Neural progenitor cell (in vitro differentiated cells): ENCODE measurements around the gene TRAK1. TPM values are rescaled to one million over a fixed set of nuclear protein-coding genes. Genes with fewer than 3 reads are reported as not detected.

Source experiments
- DNase-seq: peaks from one replicate; pipeline ENCODE4 v3.0.0-alpha.2; 2016; ENCODE audit warnings: low spot score
- H2AFZ ChIP-seq: fragments of 200-600 bp; sonication (generic); replicated peaks from 2 replicates; pipeline ENCODE4 v1.6.1; 2016; ENCODE audit warnings: antibody characterized with exemption
- H3F3A ChIP-seq: fragments of 200-600 bp; sonication (generic); 2 replicates; pipeline ENCODE4 v1.6.1; 2016; ENCODE audit warnings: antibody characterized with exemption, low read depth
- H3K27ac ChIP-seq: fragments of 200-600 bp; sonication (generic); 2 replicates; pipeline ENCODE4 v1.5.1; 2016; ENCODE audit warnings: mild to moderate bottlenecking
- H3K27me3 ChIP-seq: fragments of 200-600 bp; sonication (generic); 2 replicates; pipeline ENCODE4 v1.6.1; 2016; ENCODE audit warnings: mild to moderate bottlenecking, moderate library complexity
- H3K36me3 ChIP-seq: fragments of 200-600 bp; sonication (generic); 2 replicates; pipeline ENCODE4 v1.5.1; 2016
- H3K4me1 ChIP-seq: fragments of 200-600 bp; sonication (generic); 2 replicates; pipeline ENCODE4 v1.6.1; 2016; ENCODE audit warnings: mixed run types
- H3K4me2 ChIP-seq: fragments of 200-600 bp; sonication (generic); 2 replicates; pipeline ENCODE4 v1.6.1; 2016
- H3K4me3 ChIP-seq: fragments of 200-600 bp; sonication (generic); 2 replicates; pipeline ENCODE4 v1.5.1; 2016
- H3K79me2 ChIP-seq: fragments of 200-600 bp; sonication (generic); 2 replicates; pipeline ENCODE4 v1.6.1; 2016; ENCODE audit warnings: low read depth
- H3K9ac ChIP-seq: fragments of 200-600 bp; sonication (generic); 2 replicates; pipeline ENCODE4 v1.6.1; 2016
- H3K9me3 ChIP-seq: fragments of 200-600 bp; sonication (generic); 2 replicates; pipeline ENCODE4 v1.5.1; 2016; ENCODE audit warnings: low read depth
- H4K20me1 ChIP-seq: fragments of 200-600 bp; sonication (generic); 2 replicates; pipeline ENCODE4 v1.6.1; 2016; ENCODE audit warnings: low read depth
- H3K27ac Mint-ChIP-seq: 3 replicates; pipeline ENCODE4 v1.8.0; 2021; ENCODE audit warnings: mixed read lengths
- H3K27me3 Mint-ChIP-seq: 2 replicates; pipeline ENCODE4 v1.8.0; 2022; ENCODE audit warnings: low read depth, mild to moderate bottlenecking, inconsistent platforms, moderate library complexity, mixed read lengths; ENCODE audit not compliant: insufficient read depth
- H3K36me3 Mint-ChIP-seq: 3 replicates; pipeline ENCODE4 v1.8.0; 2021; ENCODE audit warnings: mixed read lengths
- H3K4me1 Mint-ChIP-seq: 3 replicates; pipeline ENCODE4 v1.8.0; 2021; ENCODE audit warnings: mixed read lengths
- H3K4me3 Mint-ChIP-seq: 3 replicates; pipeline ENCODE4 v1.8.0; 2021; ENCODE audit warnings: mild to moderate bottlenecking, moderate library complexity, mixed read lengths
- H3K9me3 Mint-ChIP-seq: 3 replicates; pipeline ENCODE4 v1.8.0; 2020; ENCODE audit warnings: mixed read lengths
- EZH2 ChIP-seq: fragments of 200-600 bp; sonication (generic); IDR thresholded peaks from 2 replicates; pipeline ENCODE4 v1.6.1; 2017; ENCODE audit warnings: antibody characterized with exemption, mild to moderate bottlenecking, moderate library complexity
- EZH2phosphoT487 ChIP-seq: fragments of 200-600 bp; sonication (generic); IDR thresholded peaks from 2 replicates; pipeline ENCODE4 v1.6.1; 2017; ENCODE audit warnings: antibody characterized with exemption
- total RNA-seq: library from RNA; depleted of rRNA; stranded (reverse); fragments of >200 nt; gene quantifications from 2 replicates; pipeline ENCODE4 v1.2.3, GENCODE V29; 2015; ENCODE audit warnings: low replicate concordance
- TF ChIP-seq, protein P1 (sequence below): fragments of 200-600 bp; sonication (generic); IDR thresholded peaks from 2 replicates; pipeline ENCODE4 v1.5.1; 2017; ENCODE audit warnings: antibody characterized with exemption, mild to moderate bottlenecking

Gene TRAK1
- total RNA-seq, 1 donor from 2014 or later, result 32.2 TPM

DNA sequence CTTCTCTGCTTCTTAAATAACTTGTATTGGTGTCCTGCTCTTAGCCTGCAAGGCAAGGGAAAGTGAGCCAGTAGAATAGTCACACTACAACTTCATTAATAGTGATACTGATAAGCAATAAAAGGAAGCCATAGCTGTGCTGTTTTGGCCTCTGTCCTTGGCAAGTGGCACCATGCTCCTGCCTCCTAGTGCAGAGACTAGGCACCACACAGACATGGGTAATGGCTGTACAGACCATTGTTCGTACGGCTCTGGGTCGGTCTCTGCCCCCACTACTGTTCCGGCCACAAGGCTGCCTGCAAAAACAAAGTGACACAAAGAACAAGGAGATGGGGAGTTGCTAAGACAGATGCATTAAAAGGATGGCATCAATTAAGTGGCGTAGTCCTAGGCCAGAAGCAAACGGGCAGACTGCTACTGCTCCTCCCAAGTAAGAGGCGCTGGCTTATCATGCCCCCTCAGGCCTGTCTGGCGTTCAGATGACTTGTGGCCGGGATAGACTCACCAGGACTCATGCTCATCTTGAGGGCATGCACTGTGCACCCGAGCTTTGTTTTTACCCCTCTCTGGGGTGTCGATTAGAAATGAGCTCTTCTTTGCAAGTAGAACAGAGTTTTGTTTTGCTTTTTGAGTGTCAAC, 75.6 kb downstream of the TRAK1 start:
- peaks cover 44% of the 10 kb centered on the region for H4K20me1 ChIP-seq
- Mint-ChIP-seq H3K9me3 (no peaks in the 10 kb centered on the region), H3K27me3 (peaks cover 2% of the 10 kb centered on the region), H3K27ac (no peak overlapping the region), H3K36me3 (no peaks in the 10 kb centered on the region), H3K4me3 (no peak overlapping the region), H3K4me1 (peaks cover 24% of the 10 kb centered on the region)
- TF ChIP-seq, protein P1, sequence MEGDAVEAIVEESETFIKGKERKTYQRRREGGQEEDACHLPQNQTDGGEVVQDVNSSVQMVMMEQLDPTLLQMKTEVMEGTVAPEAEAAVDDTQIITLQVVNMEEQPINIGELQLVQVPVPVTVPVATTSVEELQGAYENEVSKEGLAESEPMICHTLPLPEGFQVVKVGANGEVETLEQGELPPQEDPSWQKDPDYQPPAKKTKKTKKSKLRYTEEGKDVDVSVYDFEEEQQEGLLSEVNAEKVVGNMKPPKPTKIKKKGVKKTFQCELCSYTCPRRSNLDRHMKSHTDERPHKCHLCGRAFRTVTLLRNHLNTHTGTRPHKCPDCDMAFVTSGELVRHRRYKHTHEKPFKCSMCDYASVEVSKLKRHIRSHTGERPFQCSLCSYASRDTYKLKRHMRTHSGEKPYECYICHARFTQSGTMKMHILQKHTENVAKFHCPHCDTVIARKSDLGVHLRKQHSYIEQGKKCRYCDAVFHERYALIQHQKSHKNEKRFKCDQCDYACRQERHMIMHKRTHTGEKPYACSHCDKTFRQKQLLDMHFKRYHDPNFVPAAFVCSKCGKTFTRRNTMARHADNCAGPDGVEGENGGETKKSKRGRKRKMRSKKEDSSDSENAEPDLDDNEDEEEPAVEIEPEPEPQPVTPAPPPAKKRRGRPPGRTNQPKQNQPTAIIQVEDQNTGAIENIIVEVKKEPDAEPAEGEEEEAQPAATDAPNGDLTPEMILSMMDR, result no peak
- TF ChIP-seq EZH2, result no peak
- TF ChIP-seq EZH2phosphoT487, result no peak
- H3K9me3 ChIP-seq, result no peaks in the 10 kb centered on the region
- no peaks in the 10 kb centered on the region for H3K27me3 ChIP-seq
- no peaks in the 10 kb centered on the region for H3K36me3 ChIP-seq
- no peak overlapping the region for H2AFZ ChIP-seq
- H3K4me1 ChIP-seq, result peaks cover 4% of the 10 kb centered on the region
- H3F3A ChIP-seq, result no peaks in the 10 kb centered on the region
- H3K4me2 ChIP-seq, result no peak overlapping the region
- no peak overlapping the region for H3K4me3 ChIP-seq
- no peak overlapping the region for H3K27ac ChIP-seq
- no peak for DNase-seq
- H3K79me2 ChIP-seq, result peaks cover 83% of the 10 kb centered on the region
- no peak overlapping the region for H3K9ac ChIP-seq

DNA sequence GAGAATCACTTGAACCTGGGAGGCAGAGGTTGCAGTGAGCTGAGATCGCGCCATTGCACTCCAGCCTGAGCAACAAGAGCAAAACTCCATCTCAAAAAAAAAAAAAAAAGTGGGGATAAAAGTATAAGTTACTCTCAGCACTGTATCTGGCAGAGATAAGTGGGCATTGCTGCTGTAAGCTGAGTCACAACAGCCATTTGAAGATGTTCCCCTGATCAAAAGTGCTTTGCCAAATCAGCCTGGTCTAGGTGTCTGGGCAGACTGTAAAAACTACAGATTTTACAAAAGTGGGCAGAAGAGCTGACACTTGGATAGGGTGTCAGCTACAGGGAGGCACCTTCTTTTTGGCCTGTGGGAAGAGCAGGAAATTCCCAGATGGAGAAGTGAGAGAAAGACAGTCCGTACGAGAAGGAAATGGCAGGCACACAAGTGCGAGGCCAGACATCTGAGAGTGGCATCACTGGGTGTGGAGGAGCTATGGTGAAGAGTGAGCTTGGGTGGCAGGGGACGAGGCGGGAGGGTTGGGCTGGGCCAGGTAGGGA, 78.5 kb downstream of the TRAK1 start:
- peaks cover 4% of the 10 kb centered on the region for H3K4me1 ChIP-seq
- Mint-ChIP-seq H3K9me3 (no peaks in the 10 kb centered on the region), H3K27me3 (no peaks in the 10 kb centered on the region), H3K4me3 (no peak overlapping the region), H3K4me1 (peaks cover 16% of the 10 kb centered on the region), H3K36me3 (no peaks in the 10 kb centered on the region), H3K27ac (peak overlapping the region; percentile 7)
- peaks cover 73% of the 10 kb centered on the region for H3K79me2 ChIP-seq
- H3K27ac ChIP-seq, result no peak overlapping the region
- TF ChIP-seq, protein P1, result no peak
- no peak for TF ChIP-seq EZH2
- no peak for TF ChIP-seq EZH2phosphoT487
- H3F3A ChIP-seq, result no peaks in the 10 kb centered on the region
- H3K9ac ChIP-seq, result no peak overlapping the region
- no peak for DNase-seq
- H4K20me1 ChIP-seq, result peaks cover 36% of the 10 kb centered on the region
- no peaks in the 10 kb centered on the region for H3K27me3 ChIP-seq
- H2AFZ ChIP-seq, result no peak overlapping the region
- H3K4me3 ChIP-seq, result no peak overlapping the region
- no peaks in the 10 kb centered on the region for H3K36me3 ChIP-seq
- H3K9me3 ChIP-seq, result no peaks in the 10 kb centered on the region
- H3K4me2 ChIP-seq, result no peak overlapping the region

- Histone ChIP-seq H3K4me3 (no peak overlapping the region), H3K4me2 (no peak overlapping the region), H3K36me3 (no peaks in the 10 kb centered on the region), H2AFZ (no peak overlapping the region), H3K4me1 (peaks cover 15% of the 10 kb centered on the region), H3K27me3 (no peaks in the 10 kb centered on the region), H3K79me2 (peaks cover 62% of the 10 kb centered on the region), H3F3A (no peaks in the 10 kb centered on the region), H4K20me1 (peaks cover 19% of the 10 kb centered on the region), H3K9ac (no peak overlapping the region), H3K27ac (no peak overlapping the region), H3K9me3 (no peaks in the 10 kb centered on the region)
- Mint-ChIP-seq H3K4me3 (no peak overlapping the region), H3K27ac (no peak overlapping the region), H3K9me3 (no peaks in the 10 kb centered on the region), H3K4me1 (peaks cover 20% of the 10 kb centered on the region), H3K36me3 (peaks cover 3% of the 10 kb centered on the region), H3K27me3 (no peaks in the 10 kb centered on the region)
- no peak for DNase-seq
- TF ChIP-seq EZH2, result no peak
- TF ChIP-seq, protein P1, result no peak
- no peak for TF ChIP-seq EZH2phosphoT487
Measured at GRCh38 chr3:42172047-42172654, 81.0 kb downstream of the TRAK1 start.
